IMR-90 (cell line): ENCODE measurements around the gene PEX26. TPM values are rescaled to one million over a fixed set of nuclear protein-coding genes. Genes with fewer than 3 reads are reported as not detected.
A peak's percentile ranks its signal among the peaks of the same experiment; 100 is the strongest.

ENCODE experiments used
- ATAC-seq: fragments of 200-7000 bp; cut with Tn5 transposase; 2 replicates; pipeline ENCODE4 v1.9.1; 2020; ENCODE audit warnings: low read depth, mild to moderate bottlenecking, moderate library complexity
- BruUV-seq: library from RNA; stranded (reverse); fragments of 400-500 nt; replicated peaks from 2 replicates; lab custom pipeline; 2021; lab: Mats Ljungman, UMichigan
- CTCF ChIA-PET: fragments of 300-600 bp; formaldehyde crosslinking; extraction: SDS; loops from one replicate; lab custom pipeline; 2021; ENCODE audit warnings: antibody characterized with exemption; lab: Yijun Ruan, JAX
- POLR2A ChIA-PET: fragments of 300-600 bp; sonication (Branson Sonifier 250); formaldehyde crosslinking; loops from one replicate; lab custom pipeline; 2022; ENCODE audit warnings: antibody characterized with exemption; ENCODE audit not compliant: unreplicated experiment; lab: Charles Lee
- DNase-seq: peaks from one replicate; pipeline ENCODE4 v3.0.0; 2013
- H2AFZ ChIP-seq: replicated peaks from 2 replicates; pipeline ENCODE3; 2013; ENCODE audit warnings: low read length, mild to moderate bottlenecking; ENCODE audit not compliant: poor library complexity
- H2AK5ac ChIP-seq: 2 replicates; pipeline ENCODE4 v1.6.1; 2013; ENCODE audit warnings: low read depth, low read length, inconsistent platforms
- H2AK9ac ChIP-seq: replicated peaks from 2 replicates; pipeline ENCODE3; 2013; ENCODE audit warnings: mild to moderate bottlenecking, low read depth, low read length, moderate library complexity; ENCODE audit not compliant: poor library complexity
- H2BK120ac ChIP-seq: 2 replicates; pipeline ENCODE4 v1.6.1; 2013; ENCODE audit warnings: low read depth, low read length, inconsistent platforms
- H2BK15ac ChIP-seq: 3 replicates; pipeline ENCODE4 v1.6.1; 2013; ENCODE audit warnings: low read depth, low read length, inconsistent platforms
- H2BK20ac ChIP-seq: 2 replicates; pipeline ENCODE4 v1.6.1; 2013; ENCODE audit warnings: low read depth, mild to moderate bottlenecking, inconsistent platforms, low read length, moderate library complexity
- H2BK5ac ChIP-seq: 2 replicates; pipeline ENCODE4 v1.6.1; 2013; ENCODE audit warnings: mild to moderate bottlenecking, low read depth, low read length, inconsistent platforms; ENCODE audit not compliant: poor library complexity, severe bottlenecking
- H3K14ac ChIP-seq: replicated peaks from 2 replicates; pipeline ENCODE4 v1.6.1; 2013; ENCODE audit warnings: low read depth, low read length, inconsistent platforms
- H3K18ac ChIP-seq: 2 replicates; pipeline ENCODE4 v1.6.1; 2013; ENCODE audit warnings: low read depth, low read length, control low read depth
- H3K23ac ChIP-seq: 2 replicates; pipeline ENCODE4 v1.6.1; 2013; ENCODE audit warnings: low read depth, low read length, inconsistent platforms
- H3K27ac ChIP-seq: 2 replicates; pipeline ENCODE4 v1.5.1; 2013; ENCODE audit warnings: mild to moderate bottlenecking, control low read depth, low read length; ENCODE audit not compliant: insufficient read depth
- H3K27me3 ChIP-seq: 2 replicates; pipeline ENCODE4 v1.6.1; 2013; ENCODE audit warnings: low read length; ENCODE audit not compliant: control insufficient read depth, insufficient read depth
- H3K36me3 ChIP-seq: 2 replicates; pipeline ENCODE4 v1.6.1; 2013; ENCODE audit warnings: low read length, mixed read lengths; ENCODE audit not compliant: control insufficient read depth, insufficient read depth
- H3K4ac ChIP-seq: 2 replicates; pipeline ENCODE4 v1.6.1; 2013; ENCODE audit warnings: low read depth, low read length, inconsistent platforms
- H3K4me1 ChIP-seq: 2 replicates; pipeline ENCODE4 v1.6.1; 2013; ENCODE audit warnings: low read length, mixed read lengths; ENCODE audit not compliant: control insufficient read depth, insufficient read depth
- H3K4me2 ChIP-seq: 2 replicates; pipeline ENCODE4 v1.6.1; 2013; ENCODE audit warnings: low read depth, mild to moderate bottlenecking, control low read depth, low read length, moderate library complexity
- H3K4me3 ChIP-seq: 2 replicates; pipeline ENCODE4 v1.5.1; 2013; ENCODE audit warnings: low read depth, mild to moderate bottlenecking, control low read depth, low read length, moderate library complexity; ENCODE audit not compliant: insufficient read depth
- H3K56ac ChIP-seq: 2 replicates; pipeline ENCODE4 v1.6.1; 2013; ENCODE audit warnings: low read length, inconsistent platforms; ENCODE audit not compliant: insufficient read depth; ENCODE audit errors: extremely low read depth
- H3K79me1 ChIP-seq, 2 experiments: 2 replicates each; pipeline ENCODE4 v1.6.1; 2013; ENCODE audit warnings: low read length in 2 of 2, inconsistent platforms in 1 of 2, low read depth in 1 of 2
- H3K9ac ChIP-seq: 2 replicates; pipeline ENCODE4 v1.6.1; 2013; ENCODE audit warnings: low read depth, low read length, control low read depth
- H3K9me1 ChIP-seq: 2 replicates; pipeline ENCODE4 v1.6.1; 2013; ENCODE audit warnings: low read length, inconsistent platforms; ENCODE audit not compliant: insufficient read depth
- H3K9me3 ChIP-seq: 2 replicates; pipeline ENCODE4 v1.6.1; 2013; ENCODE audit warnings: low read length; ENCODE audit not compliant: control insufficient read depth, insufficient read depth
- H4K20me1 ChIP-seq: 2 replicates; pipeline ENCODE4 v1.6.1; 2013; ENCODE audit warnings: low read length, inconsistent platforms; ENCODE audit not compliant: insufficient read depth
- H4K5ac ChIP-seq: 2 replicates; pipeline ENCODE4 v1.6.1; 2013; ENCODE audit warnings: mild to moderate bottlenecking, low read depth, low read length, control low read depth
- H4K8ac ChIP-seq, 2 experiments: 2 replicates each; pipeline ENCODE4 v1.6.1; 2013; ENCODE audit warnings: low read depth in 2 of 2, low read length in 2 of 2, control low read depth in 1 of 2, inconsistent platforms in 1 of 2
- H4K91ac ChIP-seq: 2 replicates; pipeline ENCODE4 v1.6.1; 2013; ENCODE audit warnings: low read depth, low read length, inconsistent platforms; ENCODE audit not compliant: insufficient read depth
- BHLHE40 ChIP-seq: fragments of 150-350 bp; IDR thresholded peaks from 2 replicates; pipeline ENCODE4 v1.6.1; 2016; ENCODE audit warnings: mild to moderate bottlenecking, low read depth, low read length
- MAFK ChIP-seq: IDR thresholded peaks from 2 replicates; pipeline ENCODE4 v1.6.1; 2012; ENCODE audit warnings: low read depth, low read length, improper control_type of control experiment
- NFE2L2 ChIP-seq: fragments of 150-350 bp; IDR thresholded peaks from 2 replicates; pipeline ENCODE4 v1.6.1; 2016; ENCODE audit warnings: low read depth, mild to moderate bottlenecking, low read length
- RCOR1 ChIP-seq: IDR thresholded peaks from 2 replicates; pipeline ENCODE4 v1.6.1; 2012; ENCODE audit warnings: mild to moderate bottlenecking, low read length, improper control_type of control experiment; ENCODE audit not compliant: insufficient replicate concordance
- RFX5 ChIP-seq: IDR thresholded peaks from 2 replicates; pipeline ENCODE4 v1.8.0; 2012; ENCODE audit warnings: low read depth, mild to moderate bottlenecking, low read length, moderate library complexity
- WGBS, 2 experiments: methylation state at CpG; one replicate each; pipeline versions ENCODE4 v1.1.5 to v1.1.7; 2013; ENCODE audit warnings: missing lambda C conversion rate in 2 of 2; ENCODE audit not compliant: insufficient read length in 1 of 2; ENCODE audit errors: extremely low coverage in 2 of 2; 5-methylcytosine and 5-hydroxymethylcytosine counted together
- dilution Hi-C: fragments of 300-500 bp; cut with HindIII; formaldehyde crosslinking; loops from one replicate; pipeline ENCODE4 v1.14.3; 2018; ENCODE audit warnings: low sequenced_read_pairs; ENCODE audit not compliant: unreplicated experiment
- in situ Hi-C: fragments of 300-500 bp; cut with MboI; formaldehyde crosslinking; loops from 3 replicates; pipeline ENCODE4 v1.14.3; 2019; ENCODE audit warnings: low sequenced_read_pairs, inconsistent platforms, mixed read lengths
- intact Hi-C: fragments of 100-400 bp; cut with micrococcal nuclease; formaldehyde crosslinking; loops from 2 replicates; pipeline ENCODE4 v1.10.0; 2022
- polyA plus RNA-seq, 3 experiments: library from polyadenylated mRNA; depleted of rRNA; stranded (reverse); fragments of >200 nt; gene quantifications; 2 replicates each; pipeline ENCODE4 v1.2.3, GENCODE V29; 2012; ENCODE audit warnings: low replicate concordance in 1 of 3
- total RNA-seq: library from RNA; depleted of rRNA; stranded (reverse); fragments of >200 nt; gene quantifications from 2 replicates; pipeline ENCODE4 v1.2.3, GENCODE V29; 2012

Gene PEX26
- total and polyA plus RNA-seq, 2 of the 4 experiments (the other 2 are of a cell fraction) = 12.2 to 18.5 TPM

GRCh38 chr22:18100781-18101180, 23.0 kb downstream of the PEX26 start:
- H2BK120ac ChIP-seq = no peak overlapping the region
- no peak overlapping the region for H2BK20ac ChIP-seq
- no peaks in the 10 kb centered on the region for H3K9me1 ChIP-seq
- ChIA-PET CTCF (no interaction called here), POLR2A (no interaction called here)
- DNase-seq = no peak
- no peak overlapping the region for H3K56ac ChIP-seq
- H3K23ac ChIP-seq = no peak overlapping the region
- TF ChIP-seq RCOR1 (no peak), MAFK (peak; percentile 93), BHLHE40 (no peak), RFX5 (no peak), NFE2L2 (no peak)
- H3K79me1 ChIP-seq = no peaks in the 10 kb centered on the region
- no peak overlapping the region for H3K4ac ChIP-seq
- WGBS, 2 experiments = no CpG with 5 or more reads among the region's 3 CpGs
- no peaks in the 10 kb centered on the region for H4K20me1 ChIP-seq
- H3K14ac ChIP-seq = no peak overlapping the region
- no peak overlapping the region for H2AK5ac ChIP-seq
- no peak for ATAC-seq
- H4K91ac ChIP-seq = no peak overlapping the region
- no peak overlapping the region for H3K27ac ChIP-seq
- no peak overlapping the region for H4K5ac ChIP-seq
- H3K18ac ChIP-seq = no peak overlapping the region
- dilution Hi-C loops (no loop called here), in situ Hi-C loops (no loop called here), intact Hi-C loops (no loop called here)
- H2AK9ac ChIP-seq = no peak overlapping the region
- no TSS peak for BruUV-seq
- H3K4me1 ChIP-seq = no peaks in the 10 kb centered on the region
- no peak overlapping the region for H3K9ac ChIP-seq
- H3K27me3 ChIP-seq = no peaks in the 10 kb centered on the region
- peaks cover 4% of the 10 kb centered on the region; the same call in 1 of the 2 replicates for H3K36me3 ChIP-seq
- no peak overlapping the region for H4K8ac ChIP-seq
- no peak overlapping the region for H2AFZ ChIP-seq
- no peak overlapping the region for H3K4me2 ChIP-seq
- no peak overlapping the region for H3K4me3 ChIP-seq
- H2BK5ac ChIP-seq = no peak overlapping the region
- no peaks in the 10 kb centered on the region for H3K9me3 ChIP-seq
- no peak overlapping the region for H2BK15ac ChIP-seq
